K562 (cell line): ENCODE measurements around the gene FYB2. TPM values are rescaled to one million over a fixed set of nuclear protein-coding genes. Genes with fewer than 3 reads are reported as not detected.

Experiments
- CTCF ChIP-seq, 3 experiments: IDR thresholded peaks in 2 of 3; conservative IDR thresholded peaks in 1 of 3; 2 replicates each; pipeline ENCODE4 v1.5.1; 2011 to 2012; ENCODE audit warnings: low read length in 3 of 3, mild to moderate bottlenecking in 3 of 3, control low read depth in 2 of 3, improper control_type of control experiment in 1 of 3, inconsistent platforms in 1 of 3, low read depth in 1 of 3, mixed read lengths in 1 of 3, moderate library complexity in 1 of 3; ENCODE audit not compliant: insufficient read depth in 2 of 3
- E4F1 ChIP-seq: fragments of 250-450 bp; sonication (Bioruptor Pico); IDR thresholded peaks from 2 replicates; pipeline ENCODE4 v1.5.0; 2021; ENCODE audit warnings: mild to moderate bottlenecking, borderline replicate concordance
- ID3 ChIP-seq, 2 experiments: fragments of 250-450 bp in 1 of 2; fragments of 450-650 bp in 1 of 2; sonication (Bioruptor Pico) in 1 of 2; IDR thresholded peaks; 2 replicates each; pipeline versions ENCODE4 v1.6.1 to v1.8.0; 2016 to 2021; ENCODE audit warnings: mild to moderate bottlenecking in 2 of 2, moderate library complexity in 2 of 2, missing compliant biosample characterization in 1 of 2, missing genetic modification characterization in 1 of 2
- TCF3 ChIP-seq: sonication (generic); formaldehyde crosslinking; IDR thresholded peaks from 2 replicates; pipeline ENCODE4 v1.4.0; 2020; ENCODE audit warnings: mild to moderate bottlenecking, missing genetic modification reagents
- ZNF592 ChIP-seq: fragments of 450-650 bp; IDR thresholded peaks from 2 replicates; pipeline ENCODE4 v1.6.1; 2017; ENCODE audit warnings: antibody characterized with exemption, mild to moderate bottlenecking
- polyA plus RNA-seq, 8 experiments: library from polyadenylated mRNA; depleted of rRNA in 4 of 8; stranded (reverse) in 5 of 8; unstranded in 3 of 8; fragments of >200 nt; fragmentation: Nextera tagmentation in 2 of 8; fragmentation: Illumina TruSeq in 1 of 8; extraction: Ambion mirVana in 2 of 8; extraction: Trizol in 1 of 8; gene quantifications; 2 replicates each; pipeline versions ENCODE4 v1.2.1 to v1.2.3, GENCODE V29; 2011 to 2014; ENCODE audit warnings: inconsistent platforms in 1 of 8, missing spikeins in 1 of 8
- total RNA-seq, 7 experiments: library from RNA; depleted of rRNA in 6 of 7; stranded (reverse); fragments of >200 nt in 6 of 7; fragmentation: Illumina TruSeq in 2 of 7; extraction: Trizol in 2 of 7; gene quantifications; 2 replicates each; pipeline versions ENCODE4 v1.2.1 to v1.2.3, GENCODE V29; 2011 to 2021; ENCODE audit warnings: low replicate concordance in 1 of 7

FYB2 gene
- total and polyA plus RNA-seq, 9 of the 15 experiments (the other 6 are each of a cell fraction or from before 2014, with no cell fraction given), result not detected

- TF ChIP-seq ZNF592 (no peak), TCF3 (no peak), CTCF (IDR thresholded peaks at IDR 0.05 in 2 of 3, conservative IDR thresholded peaks at IDR 0.05 in 1 of 3; ENCODE audit: insufficient read depth in 2 of 3, low read depth in 1 of 3, low read length in 3 of 3) (peak in 2 of 3 experiments; percentile 47 to 63; a peak in 4 of 6 replicates), ID3 (CRISPR knock-in tag; IDR thresholded peaks at IDR 0.05) (no peak), ID3 (tag; IDR thresholded peaks at IDR 0.05) (no peak), E4F1 (CRISPR knock-in tag) (no peak)
These were observed 109.8 kb downstream of the FYB2 start (continued) for GRCh38 chr1:56709269-56709880.
